Fibroblast of upper back skin (primary cell): ENCODE measurements around the gene AP1G2.

Experiments
- DNase-seq: peaks from one replicate; pipeline ENCODE4 v3.0.0-alpha.2; 2013

The AP1G2 gene

GRCh38 chr14:23536494-23536893 is 31.1 kb downstream of the AP1G2 start:
- no peak for DNase-seq

- DNase-seq = no peak
These were observed 31.6 kb downstream of the AP1G2 start for GRCh38 chr14:23535943-23536342.

GRCh38 chr14:23533652-23534435 is 33.7 kb downstream of the AP1G2 start:
- no peak for DNase-seq

GRCh38 chr14:23532658-23533057 is 34.9 kb downstream of the AP1G2 start:
- DNase-seq = no peak

- DNase-seq = no peak
These were observed 36.2 kb downstream of the AP1G2 start for GRCh38 chr14:23531391-23531790.

- no peak for DNase-seq
These were observed 37.1 kb downstream of the AP1G2 start for GRCh38 chr14:23530375-23531055.

GRCh38 chr14:23529016-23529415 is 38.6 kb downstream of the AP1G2 start:
- DNase-seq = no peak

GRCh38 chr14:23528555-23528954 is 39.0 kb downstream of the AP1G2 start:
- no peak for DNase-seq

- DNase-seq = no peak
These were observed 42.0 kb downstream of the AP1G2 start for GRCh38 chr14:23525611-23526010.

GRCh38 chr14:23524954-23525353 is 42.6 kb downstream of the AP1G2 start:
- no peak for DNase-seq

- no peak for DNase-seq
These were observed 44.2 kb downstream of the AP1G2 start for GRCh38 chr14:23523229-23524016.

GRCh38 chr14:23522643-23523198 is 44.9 kb downstream of the AP1G2 start:
- DNase-seq = no peak

- DNase-seq = no peak
These were observed 45.6 kb downstream of the AP1G2 start for GRCh38 chr14:23521785-23522640.

GRCh38 chr14:23520899-23521533 is 46.6 kb downstream of the AP1G2 start:
- no peak for DNase-seq

- DNase-seq = no peak
These were observed 48.9 kb downstream of the AP1G2 start for GRCh38 chr14:23518709-23519108.

- no peak for DNase-seq
These were observed 49.8 kb downstream of the AP1G2 start for GRCh38 chr14:23517650-23518326.

GRCh38 chr14:23514644-23514957 is 53.0 kb downstream of the AP1G2 start:
- DNase-seq = no peak

- DNase-seq = no peak
These were observed 53.6 kb downstream of the AP1G2 start for GRCh38 chr14:23513818-23514643.

- no peak for DNase-seq
These were observed 54.4 kb downstream of the AP1G2 start for GRCh38 chr14:23513005-23513817.

GRCh38 chr14:23512156-23512555 is 55.4 kb downstream of the AP1G2 start:
- no peak for DNase-seq
